ENCODE results near the gene EXOSC10.
"Not testable (repeated sequence)": the region's sequence is repeated elsewhere in the genome, so short reads cannot be mapped to it uniquely, and the experiment has no call there.

EXOSC10 gene

GRCh38 chr1:11044086-11044848 lies 55.4 kb downstream of the EXOSC10 start:
- DNase-seq (ENCODE audit: low spot score), result no peak

- DNase-seq (ENCODE audit: low spot score), result no peak
Measured at GRCh38 chr1:11042995-11043874, 56.4 kb downstream of the EXOSC10 start.

- no peak for DNase-seq (ENCODE audit: low spot score)
Measured at GRCh38 chr1:11042065-11042464, 57.6 kb downstream of the EXOSC10 start.

GRCh38 chr1:11041048-11041447 lies 58.6 kb downstream of the EXOSC10 start:
- no peak for DNase-seq (ENCODE audit: low spot score)

GRCh38 chr1:11040105-11040429 lies 59.6 kb downstream of the EXOSC10 start:
- not testable (repeated sequence) for DNase-seq (ENCODE audit: low spot score)

GRCh38 chr1:11039351-11040104 lies 60.1 kb downstream of the EXOSC10 start:
- no peak for DNase-seq (ENCODE audit: low spot score)

- DNase-seq (ENCODE audit: low spot score), result peak; percentile 87
Measured at GRCh38 chr1:11037740-11038182, 61.9 kb downstream of the EXOSC10 start.

GRCh38 chr1:11037019-11037739 lies 62.5 kb downstream of the EXOSC10 start:
- DNase-seq (ENCODE audit: low spot score), result not testable (repeated sequence)

- DNase-seq (ENCODE audit: low spot score), result no peak
Measured at GRCh38 chr1:11031624-11032262, 67.9 kb downstream of the EXOSC10 start.

- no peak for DNase-seq (ENCODE audit: low spot score)
Measured at GRCh38 chr1:11030865-11031264, 68.8 kb downstream of the EXOSC10 start.

- DNase-seq (ENCODE audit: low spot score), result no peak
Measured at GRCh38 chr1:11028018-11028417, 71.7 kb downstream of the EXOSC10 start.

GRCh38 chr1:11027316-11027715 lies 72.4 kb downstream of the EXOSC10 start:
- no peak for DNase-seq (ENCODE audit: low spot score)

- no peak for DNase-seq (ENCODE audit: low spot score)
Measured at GRCh38 chr1:11026903-11027302, 72.8 kb downstream of the EXOSC10 start.

GRCh38 chr1:11026052-11026451 lies 73.6 kb downstream of the EXOSC10 start:
- DNase-seq (ENCODE audit: low spot score), result no peak

GRCh38 chr1:11025618-11026017 lies 74.1 kb downstream of the EXOSC10 start:
- no peak for DNase-seq (ENCODE audit: low spot score)

GRCh38 chr1:11024874-11025203 lies 74.8 kb downstream of the EXOSC10 start:
- DNase-seq (ENCODE audit: low spot score), result no peak

- no peak for DNase-seq (ENCODE audit: low spot score)
Measured at GRCh38 chr1:11024154-11024873, 75.4 kb downstream of the EXOSC10 start.

- no peak for DNase-seq (ENCODE audit: low spot score)
Measured at GRCh38 chr1:11023201-11023600, 76.5 kb downstream of the EXOSC10 start.

GRCh38 chr1:11019971-11020370 lies 79.7 kb downstream of the EXOSC10 start:
- no peak for DNase-seq (ENCODE audit: low spot score)

- not testable (repeated sequence) for DNase-seq (ENCODE audit: low spot score)
Measured at GRCh38 chr1:11019358-11019757, 80.3 kb downstream of the EXOSC10 start.

All from CD4-positive, alpha-beta T cell treated with Interleukin-6 at 100 ng/mL for 8 hours (primary cell).